AG09309 (cell line): Measurements from ENCODE around the gene SLC25A34.
"Not testable (repeated sequence)": the region's sequence is repeated elsewhere in the genome, so short reads cannot be mapped to it uniquely, and the experiment has no call there.

Experiments
- DNase-seq: peaks from one replicate; pipeline ENCODE4 v3.0.0-alpha.2; 2010; ENCODE audit warnings: low read depth
- H3K4me3 ChIP-seq: 2 replicates; pipeline ENCODE4 v1.5.1; 2011; ENCODE audit warnings: mild to moderate bottlenecking, low read depth, low read length, moderate library complexity; ENCODE audit not compliant: control insufficient read depth
- CTCF ChIP-seq: IDR thresholded peaks from 2 replicates; pipeline ENCODE4 v1.5.1; 2011; ENCODE audit warnings: mild to moderate bottlenecking, low read depth, low read length, inconsistent platforms; ENCODE audit not compliant: insufficient read depth, control insufficient read depth; ENCODE audit errors: missing control alignments

The SLC25A34 gene

DNA sequence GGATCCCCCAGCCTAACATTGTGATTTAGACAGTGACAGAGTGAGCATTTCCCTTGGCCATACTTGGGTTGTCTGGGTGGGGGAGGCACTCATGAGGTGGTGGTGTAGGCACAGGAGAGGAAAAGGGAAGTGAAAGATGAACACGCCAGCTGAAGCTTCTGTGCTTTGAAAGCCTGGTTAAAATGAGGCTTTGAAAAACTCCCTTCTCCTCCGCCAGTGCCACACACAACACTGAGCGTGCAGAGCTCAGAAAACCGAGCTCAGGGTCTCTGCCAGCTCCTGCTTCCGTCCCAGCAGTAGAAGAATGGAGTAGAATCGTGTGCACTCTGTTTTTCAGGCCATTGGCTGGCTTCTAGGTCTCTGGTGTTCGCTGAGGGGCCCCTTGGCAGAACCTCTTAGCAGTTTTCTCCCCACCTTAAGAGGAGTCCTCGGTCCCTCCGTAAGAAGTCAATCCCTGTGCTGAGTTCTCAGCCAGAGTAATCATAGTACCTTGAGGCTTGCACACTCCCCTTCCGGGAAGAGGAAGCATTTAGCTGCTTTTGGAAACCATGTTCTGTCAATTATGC is 39.0 kb upstream of the SLC25A34 start:
- H3K4me3 ChIP-seq: no peak overlapping the region
- no peak for TF ChIP-seq CTCF
- no peak for DNase-seq

- TF ChIP-seq CTCF: no peak
- no peak for DNase-seq
- H3K4me3 ChIP-seq: no peak overlapping the region
Measured at GRCh38 chr1:15698201-15698600, 37.9 kb upstream of the SLC25A34 start.

DNA sequence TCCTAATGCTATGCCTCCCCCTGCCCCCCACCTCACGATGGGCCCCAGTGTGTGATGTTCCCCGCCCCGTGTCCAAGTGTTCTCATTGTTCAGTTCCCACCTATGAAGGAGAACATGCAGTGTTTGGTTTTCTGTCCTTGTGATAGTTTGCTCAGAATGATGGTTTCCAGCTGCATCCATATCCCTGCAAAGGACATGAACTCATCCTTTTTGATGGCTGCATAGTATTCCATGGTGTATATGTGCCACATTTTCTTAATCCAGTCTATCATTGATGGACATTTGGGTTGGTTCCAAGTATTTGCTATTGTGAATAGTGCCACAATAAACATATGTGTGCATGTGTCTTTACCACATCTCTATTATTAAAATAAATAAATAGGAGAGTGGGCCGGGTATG is 36.7 kb upstream of the SLC25A34 start:
- DNase-seq, H3K4me3 ChIP-seq: not testable (repeated sequence)

DNA sequence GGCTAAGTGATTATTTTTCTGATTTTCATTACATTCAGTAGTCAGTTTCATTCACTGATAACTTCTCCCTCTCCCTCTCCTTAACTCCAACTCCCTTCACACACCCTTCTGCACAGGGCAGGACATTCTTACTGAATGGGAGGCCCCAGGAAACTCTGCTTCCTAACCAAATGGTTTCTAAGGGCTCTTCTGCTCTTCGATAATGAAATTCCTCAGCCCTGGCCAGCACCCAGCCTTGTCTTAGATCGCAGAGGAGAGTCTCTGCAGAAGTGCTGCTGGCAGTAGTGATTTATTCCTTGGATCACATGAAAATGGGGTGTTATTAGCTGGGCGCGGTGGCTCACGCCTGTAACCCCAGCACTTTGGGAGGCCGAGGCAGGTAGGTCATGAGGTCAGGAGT is 35.5 kb upstream of the SLC25A34 start:
- TF ChIP-seq CTCF: no peak
- DNase-seq: no peak
- H3K4me3 ChIP-seq: no peak overlapping the region

DNA sequence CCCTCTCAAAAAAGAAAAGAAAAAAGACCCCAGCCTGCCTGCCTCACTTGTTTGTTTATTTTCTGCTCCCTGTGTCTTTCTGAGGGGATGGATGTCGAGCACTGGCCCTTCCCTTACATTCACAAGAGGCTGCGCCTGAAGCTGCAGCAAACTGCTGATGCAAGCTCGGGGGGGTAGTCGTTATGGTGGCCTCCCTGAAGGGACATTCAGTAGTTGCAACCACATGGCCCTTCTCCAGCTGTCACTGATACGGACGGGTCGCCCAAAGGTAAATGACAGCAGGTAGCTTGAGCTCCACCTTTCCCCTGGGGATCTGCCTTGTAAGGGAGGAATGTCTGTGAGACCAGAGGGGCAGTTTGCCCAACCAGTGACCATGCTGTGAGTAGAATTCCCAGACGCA is 34.3 kb upstream of the SLC25A34 start:
- H3K4me3 ChIP-seq: no peak overlapping the region
- no peak for DNase-seq
- TF ChIP-seq CTCF: no peak

DNA sequence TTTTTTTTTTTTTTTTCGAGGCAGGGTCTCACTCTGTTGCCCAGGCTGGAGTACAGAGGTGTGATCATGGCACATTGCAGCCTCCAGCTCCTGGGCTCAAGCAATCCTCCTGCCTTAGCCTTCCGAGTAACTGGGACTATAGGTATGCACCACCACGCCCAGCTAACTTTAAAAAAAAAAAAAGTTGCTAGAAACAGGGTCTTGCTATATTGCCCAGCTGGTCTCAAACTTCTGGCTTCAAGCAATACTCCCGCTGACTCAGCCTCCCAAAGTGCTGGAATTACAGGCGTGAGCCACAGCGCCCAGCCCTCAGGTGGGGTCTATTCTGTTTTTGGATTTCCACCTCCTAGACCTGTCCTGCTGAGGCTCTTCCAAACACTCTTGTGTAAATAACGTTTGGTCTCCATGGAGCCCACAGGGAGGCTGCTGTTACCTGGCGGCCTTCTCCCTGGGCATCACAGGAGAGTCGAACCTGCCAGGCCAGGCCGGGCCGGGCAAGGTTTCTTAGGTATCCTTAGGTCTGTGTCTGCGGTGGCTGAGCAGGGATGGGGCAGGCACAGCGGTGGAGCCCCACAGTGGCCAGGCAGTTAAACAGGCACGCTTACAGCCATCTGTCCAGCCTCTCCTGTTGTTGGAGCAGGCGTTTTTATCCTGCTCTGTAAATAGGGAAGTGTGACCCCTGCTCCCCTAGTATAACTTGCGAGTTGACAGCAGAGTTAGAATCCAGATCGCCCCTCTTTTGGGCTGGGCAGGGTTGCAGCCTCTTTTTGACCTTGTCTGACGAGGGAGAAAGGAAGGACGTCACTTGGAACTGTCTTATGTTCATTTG is 33.1 kb upstream of the SLC25A34 start:
- no peak for TF ChIP-seq CTCF
- no peak for DNase-seq
- H3K4me3 ChIP-seq: no peak overlapping the region

DNA sequence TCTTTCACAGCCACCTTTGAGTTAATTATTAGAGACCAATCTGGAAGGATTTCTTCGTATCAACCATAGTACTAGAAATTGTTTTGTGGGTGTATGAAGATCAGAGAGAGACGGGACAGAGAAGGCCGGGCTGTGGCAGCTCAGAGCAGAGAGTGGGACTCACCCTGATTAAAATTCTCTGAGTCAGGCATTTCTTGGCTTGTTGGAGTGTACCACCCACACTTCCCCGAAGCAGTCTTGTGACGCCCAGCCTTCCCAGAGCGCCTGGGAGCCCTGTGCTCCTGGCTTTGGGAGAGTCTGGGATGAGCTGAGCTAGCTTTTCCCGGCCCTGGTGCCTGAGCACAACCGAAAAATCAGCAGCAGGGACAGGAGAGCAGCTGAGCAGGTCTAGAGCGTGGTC is 32.5 kb upstream of the SLC25A34 start:
- DNase-seq: peak; percentile 78
- H3K4me3 ChIP-seq: no peak overlapping the region
- TF ChIP-seq CTCF: no peak
